ENCODE measurements around the gene TNFSF15. TPM values are rescaled to one million over a fixed set of nuclear protein-coding genes. Genes with fewer than 3 reads are reported as not detected.

The TNFSF15 gene
- total RNA-seq, 1 donor, result under 0.01 TPM

DNA sequence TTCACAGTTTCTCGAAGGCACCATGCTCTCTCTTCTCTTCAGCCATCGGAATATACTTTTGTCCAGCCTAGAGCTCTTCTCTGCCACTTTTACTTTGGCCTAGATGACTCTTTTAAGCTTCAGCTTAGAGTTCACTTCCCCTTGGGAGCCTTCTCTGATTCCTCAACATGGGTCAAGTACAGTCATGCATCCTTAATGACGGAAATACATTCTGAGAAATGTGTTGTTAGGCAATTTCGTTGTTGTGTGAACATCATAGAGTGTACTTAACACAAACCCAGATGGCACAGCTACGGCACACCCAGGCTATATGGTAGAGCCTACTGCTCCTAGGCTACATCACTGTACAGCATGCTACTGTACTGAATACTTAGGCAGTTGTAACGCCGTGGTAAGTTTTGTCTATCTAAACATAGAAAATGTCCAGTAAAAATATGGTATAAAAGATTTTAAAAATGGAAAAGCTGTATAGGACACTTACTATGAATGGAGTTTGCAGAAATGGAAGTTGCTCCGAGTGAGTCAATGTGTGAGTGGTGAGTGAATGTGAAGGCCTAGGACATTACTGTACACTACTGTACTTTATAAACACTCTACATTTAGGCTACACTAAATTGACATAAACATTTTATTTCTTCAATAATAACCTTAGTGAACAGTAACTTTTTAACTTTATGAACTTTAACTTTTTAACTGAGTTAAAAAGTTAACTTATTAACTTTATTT lies 15.1 kb upstream of the TNFSF15 start:
- Histone ChIP-seq H3K36me3 (ENCODE audit: insufficient read depth, low read length) (no peaks in the 10 kb centered on the region), H3K27me3 (ENCODE audit: insufficient read depth, low read length) (no peaks in the 10 kb centered on the region), H3K4me1 (ENCODE audit: insufficient read depth, low read length) (peaks cover 8% of the 10 kb centered on the region), H3K79me2 (ENCODE audit: insufficient read depth, low read length) (no peaks in the 10 kb centered on the region), H3K4me3 (ENCODE audit: insufficient read depth, low read length) (no peak overlapping the region), H3K27ac (ENCODE audit: low read depth, low read length) (no peak overlapping the region), H2AFZ (ENCODE audit: low read length) (no peak overlapping the region), H3K4me2 (ENCODE audit: insufficient read depth, low read length) (no peak overlapping the region), H3K9me3 (ENCODE audit: low read depth, low read length) (no peaks in the 10 kb centered on the region), H4K20me1 (ENCODE audit: insufficient read depth, low read length) (no peaks in the 10 kb centered on the region)
- peak; percentile 6 for DNase-seq (ENCODE audit: insufficient read length, low spot score, missing footprints)
- TF ChIP-seq, protein P1, sequence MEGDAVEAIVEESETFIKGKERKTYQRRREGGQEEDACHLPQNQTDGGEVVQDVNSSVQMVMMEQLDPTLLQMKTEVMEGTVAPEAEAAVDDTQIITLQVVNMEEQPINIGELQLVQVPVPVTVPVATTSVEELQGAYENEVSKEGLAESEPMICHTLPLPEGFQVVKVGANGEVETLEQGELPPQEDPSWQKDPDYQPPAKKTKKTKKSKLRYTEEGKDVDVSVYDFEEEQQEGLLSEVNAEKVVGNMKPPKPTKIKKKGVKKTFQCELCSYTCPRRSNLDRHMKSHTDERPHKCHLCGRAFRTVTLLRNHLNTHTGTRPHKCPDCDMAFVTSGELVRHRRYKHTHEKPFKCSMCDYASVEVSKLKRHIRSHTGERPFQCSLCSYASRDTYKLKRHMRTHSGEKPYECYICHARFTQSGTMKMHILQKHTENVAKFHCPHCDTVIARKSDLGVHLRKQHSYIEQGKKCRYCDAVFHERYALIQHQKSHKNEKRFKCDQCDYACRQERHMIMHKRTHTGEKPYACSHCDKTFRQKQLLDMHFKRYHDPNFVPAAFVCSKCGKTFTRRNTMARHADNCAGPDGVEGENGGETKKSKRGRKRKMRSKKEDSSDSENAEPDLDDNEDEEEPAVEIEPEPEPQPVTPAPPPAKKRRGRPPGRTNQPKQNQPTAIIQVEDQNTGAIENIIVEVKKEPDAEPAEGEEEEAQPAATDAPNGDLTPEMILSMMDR (IDR thresholded peaks at IDR 0.05; ENCODE audit: extremely low read depth, low read depth, low read length), result no peak

DNA sequence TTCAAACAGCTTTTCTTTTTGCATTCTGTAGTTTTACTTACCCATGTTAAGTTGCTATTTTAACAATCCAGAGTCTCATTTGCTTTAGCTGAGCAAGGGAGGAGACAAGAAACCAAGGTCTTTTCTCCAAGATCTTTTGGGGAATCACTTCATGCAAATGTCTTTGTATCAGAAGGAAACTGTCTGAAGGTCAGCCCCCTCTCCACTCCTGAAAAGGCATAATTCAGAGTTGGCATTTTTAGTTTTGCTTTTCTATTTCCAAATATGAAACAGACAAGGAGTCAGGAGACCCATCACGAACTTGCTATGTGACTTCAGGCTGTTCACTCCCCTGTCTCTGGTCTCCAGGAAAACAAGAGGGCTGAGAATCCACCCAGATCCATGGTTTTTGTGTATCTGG lies 12.3 kb upstream of the TNFSF15 start:
- Histone ChIP-seq H3K9me3 (ENCODE audit: low read depth, low read length) (no peaks in the 10 kb centered on the region), H4K20me1 (ENCODE audit: insufficient read depth, low read length) (no peaks in the 10 kb centered on the region), H2AFZ (ENCODE audit: low read length) (no peak overlapping the region), H3K4me3 (ENCODE audit: insufficient read depth, low read length) (no peak overlapping the region), H3K27me3 (ENCODE audit: insufficient read depth, low read length) (no peaks in the 10 kb centered on the region), H3K79me2 (ENCODE audit: insufficient read depth, low read length) (no peaks in the 10 kb centered on the region), H3K4me1 (ENCODE audit: insufficient read depth, low read length) (peaks cover 5% of the 10 kb centered on the region), H3K36me3 (ENCODE audit: insufficient read depth, low read length) (no peaks in the 10 kb centered on the region), H3K4me2 (ENCODE audit: insufficient read depth, low read length) (no peak overlapping the region), H3K27ac (ENCODE audit: low read depth, low read length) (no peak overlapping the region)
- DNase-seq (ENCODE audit: insufficient read length, low spot score, missing footprints), result no peak
- TF ChIP-seq, protein P1 (IDR thresholded peaks at IDR 0.05; ENCODE audit: extremely low read depth, low read depth, low read length), result no peak

DNA sequence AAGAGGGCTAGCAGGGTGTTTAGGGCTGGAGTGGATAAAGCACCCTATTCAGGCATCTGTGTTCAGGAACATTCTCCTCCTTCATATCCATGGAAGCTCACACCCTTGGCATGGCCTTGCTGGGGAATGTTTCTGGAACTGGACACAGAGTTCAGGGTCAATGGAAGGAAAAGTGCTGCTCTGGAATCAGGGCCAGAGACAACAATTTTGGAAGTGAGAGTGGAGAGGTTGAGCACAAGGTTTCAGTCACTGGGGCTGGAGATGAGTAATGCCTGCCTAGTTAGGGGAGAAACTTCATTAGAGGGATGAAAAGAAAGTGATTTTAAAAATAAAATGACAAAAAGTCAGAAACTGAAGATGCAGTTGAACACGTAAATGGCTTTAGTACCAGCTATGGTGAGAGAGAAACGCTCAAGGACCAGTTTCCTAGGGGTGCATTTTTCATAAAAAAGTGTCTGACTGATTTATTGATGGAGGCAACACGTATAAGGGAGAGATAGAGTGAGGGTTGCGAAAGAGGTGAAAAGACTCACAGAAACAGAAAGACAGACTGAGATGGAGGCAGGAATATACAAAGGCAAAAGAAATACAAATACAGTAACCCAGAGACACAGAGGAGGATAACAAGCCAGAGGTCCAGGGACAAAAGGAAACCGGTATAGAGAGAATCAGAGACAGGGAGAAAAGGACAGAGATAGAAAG lies 8.0 kb upstream of the TNFSF15 start:
- H2AFZ ChIP-seq (ENCODE audit: low read length), result no peak overlapping the region
- DNase-seq (ENCODE audit: insufficient read length, low spot score, missing footprints), result no peak

More for the DNA sequence above, 8.0 kb upstream of the TNFSF15 start:
- H3K4me2 ChIP-seq (ENCODE audit: insufficient read depth, low read length), result no peak overlapping the region
- no peaks in the 10 kb centered on the region for H3K9me3 ChIP-seq (ENCODE audit: low read depth, low read length)
- peaks cover 5% of the 10 kb centered on the region for H3K4me1 ChIP-seq (ENCODE audit: insufficient read depth, low read length)
- H3K79me2 ChIP-seq (ENCODE audit: insufficient read depth, low read length), result no peaks in the 10 kb centered on the region
- TF ChIP-seq, protein P1 (IDR thresholded peaks at IDR 0.05; ENCODE audit: extremely low read depth, low read depth, low read length), result no peak
- no peaks in the 10 kb centered on the region for H4K20me1 ChIP-seq (ENCODE audit: insufficient read depth, low read length)
- peaks cover 2% of the 10 kb centered on the region for H3K27me3 ChIP-seq (ENCODE audit: insufficient read depth, low read length)
- no peak overlapping the region for H3K27ac ChIP-seq (ENCODE audit: low read depth, low read length)
- H3K4me3 ChIP-seq (ENCODE audit: insufficient read depth, low read length), result no peak overlapping the region
- H3K36me3 ChIP-seq (ENCODE audit: insufficient read depth, low read length), result no peaks in the 10 kb centered on the region

Measured in osteoblast (primary cell).